Hematopoietic multipotent progenitor cell treated with erythropoietin and hydrocortisone succinate and interleukin-3 and kit ligand, for 4 days (in vitro differentiated cells): ENCODE data around the gene NPY2R.

Experiments used
- DNase-seq: peaks from one replicate; pipeline ENCODE4 v3.0.0-alpha.2; 2015

The NPY2R gene

DNA sequence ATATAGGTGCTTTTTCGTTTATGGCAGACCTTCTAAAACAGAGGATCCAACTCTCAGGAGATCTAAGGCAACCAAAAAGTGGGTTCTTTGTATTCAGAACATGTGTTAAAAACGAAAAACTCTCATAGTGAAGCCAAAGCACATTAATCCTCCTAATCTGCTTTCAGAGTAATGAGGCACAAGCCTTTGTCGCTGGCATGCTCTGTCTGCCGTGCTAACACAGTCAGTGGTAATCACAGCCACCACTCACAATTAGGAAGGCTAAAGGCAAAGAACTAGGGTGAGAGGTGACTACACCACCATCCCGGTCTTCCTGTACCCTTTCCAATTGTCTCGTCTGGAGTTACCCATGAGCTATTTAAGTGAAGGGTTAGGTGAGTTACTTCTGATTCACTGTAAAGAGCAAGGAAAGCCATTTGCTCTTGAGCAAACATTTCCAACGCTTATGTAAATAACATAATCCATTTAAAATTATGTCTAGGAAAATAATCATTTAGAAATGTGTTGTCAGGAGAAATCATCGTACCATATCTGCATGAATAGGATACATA lies 40.7 kb downstream of the NPY2R start:
- DNase-seq, result no peak

DNA sequence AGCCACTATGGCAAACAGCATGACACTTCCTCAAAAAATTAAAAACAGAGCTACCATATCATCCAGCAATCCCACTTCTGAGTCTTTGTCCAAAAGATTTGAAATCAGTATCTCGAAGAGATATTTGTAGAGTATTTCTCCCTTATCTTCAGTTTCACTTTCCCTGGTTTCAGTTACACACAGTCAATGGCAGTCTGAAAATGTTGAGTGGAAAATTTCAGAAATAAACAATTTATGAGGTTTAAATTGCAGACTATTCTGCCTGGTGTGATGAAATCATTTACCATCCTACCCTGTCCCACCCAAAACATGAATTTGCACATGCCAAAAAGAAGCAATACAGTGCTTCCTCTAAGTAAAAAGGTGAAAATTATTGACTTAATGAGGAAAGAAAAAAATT lies 43.9 kb downstream of the NPY2R start:
- DNase-seq, result no peak

DNA sequence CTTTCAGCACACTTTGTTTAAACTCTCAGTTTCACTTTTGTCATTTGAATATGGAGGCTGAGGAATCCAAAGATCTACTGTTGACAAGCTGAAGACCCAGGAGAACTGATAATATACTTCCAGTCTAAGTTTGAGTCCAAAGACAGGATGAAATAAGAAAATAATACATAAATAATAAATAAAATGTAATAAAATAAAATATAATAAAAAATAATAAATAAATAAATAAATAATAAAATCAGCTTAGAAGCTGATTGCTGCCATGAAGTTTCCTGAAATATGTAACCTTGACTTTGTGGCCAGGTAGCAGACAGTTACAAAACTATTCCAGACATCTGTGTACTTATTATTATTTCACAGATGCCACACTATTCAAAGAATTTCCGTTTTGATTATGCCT lies 55.0 kb downstream of the NPY2R start:
- no peak for DNase-seq

GRCh38 chr4:155265113-155265512 lies 56.7 kb downstream of the NPY2R start:
- no peak for DNase-seq
